Mesothelial cell of epicardium (in vitro differentiated cells): ENCODE measurements around the gene SPIN1. TPM values are rescaled to one million over a fixed set of nuclear protein-coding genes. Genes with fewer than 3 reads are reported as not detected.
A peak's percentile ranks its signal among the peaks of the same experiment; 100 is the strongest.

Experiments used
- DNase-seq, 2 experiments: peaks; one replicate each; pipeline ENCODE4 v3.0.0; 2021; ENCODE audit warnings: low spot score in 2 of 2; ENCODE audit not compliant: unreplicated experiment in 2 of 2
- H3K27ac Mint-ChIP-seq: 2 replicates; pipeline ENCODE4 v1.8.0; 2021; ENCODE audit warnings: mixed read lengths
- H3K27me3 Mint-ChIP-seq: 2 replicates; pipeline ENCODE4 v1.8.0; 2021; ENCODE audit warnings: low read depth, mixed read lengths
- H3K36me3 Mint-ChIP-seq: 2 replicates; pipeline ENCODE4 v1.8.0; 2021; ENCODE audit warnings: mixed read lengths
- H3K4me1 Mint-ChIP-seq: 2 replicates; pipeline ENCODE4 v1.8.0; 2021; ENCODE audit warnings: mixed read lengths
- H3K4me3 Mint-ChIP-seq: 2 replicates; pipeline ENCODE4 v1.8.0; 2021; ENCODE audit warnings: mild to moderate bottlenecking, moderate library complexity, mixed read lengths
- H3K9me3 Mint-ChIP-seq: 2 replicates; pipeline ENCODE4 v1.8.0; 2021; ENCODE audit warnings: mixed read lengths
- total RNA-seq: library from RNA; stranded (reverse); gene quantifications from 3 replicates; pipeline ENCODE4 v1.2.1, GENCODE V29; 2021
- TF ChIP-seq, protein P1 (sequence below): fragments of 200-600 bp; sonication (generic); IDR thresholded peaks from one replicate; pipeline ENCODE4 v1.5.0; 2021; ENCODE audit warnings: antibody characterized with exemption; ENCODE audit not compliant: unreplicated experiment

Gene SPIN1
- total RNA-seq, 1 donor from 2014 or later = 181 TPM

DNA sequence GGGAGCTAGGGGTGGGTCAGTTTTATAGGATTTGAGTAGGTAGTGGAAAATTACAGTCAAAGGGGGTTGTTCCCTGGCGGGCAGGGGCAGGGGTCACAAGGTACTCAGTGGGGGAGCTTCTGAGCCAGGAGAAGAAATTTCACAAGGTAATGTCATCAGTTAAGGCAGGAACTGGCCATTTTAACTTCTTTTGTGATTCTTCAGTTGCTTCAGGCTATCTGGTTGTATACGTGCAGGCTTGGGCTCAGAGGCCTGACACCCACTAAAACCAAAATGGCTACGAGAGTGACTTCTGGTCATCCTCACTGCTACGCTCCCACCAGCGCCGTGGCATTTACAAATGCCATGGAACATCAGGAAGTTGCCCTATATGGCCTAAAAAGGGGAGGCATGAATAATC is 126.0 kb downstream of the SPIN1 start:
- TF ChIP-seq, protein P1, sequence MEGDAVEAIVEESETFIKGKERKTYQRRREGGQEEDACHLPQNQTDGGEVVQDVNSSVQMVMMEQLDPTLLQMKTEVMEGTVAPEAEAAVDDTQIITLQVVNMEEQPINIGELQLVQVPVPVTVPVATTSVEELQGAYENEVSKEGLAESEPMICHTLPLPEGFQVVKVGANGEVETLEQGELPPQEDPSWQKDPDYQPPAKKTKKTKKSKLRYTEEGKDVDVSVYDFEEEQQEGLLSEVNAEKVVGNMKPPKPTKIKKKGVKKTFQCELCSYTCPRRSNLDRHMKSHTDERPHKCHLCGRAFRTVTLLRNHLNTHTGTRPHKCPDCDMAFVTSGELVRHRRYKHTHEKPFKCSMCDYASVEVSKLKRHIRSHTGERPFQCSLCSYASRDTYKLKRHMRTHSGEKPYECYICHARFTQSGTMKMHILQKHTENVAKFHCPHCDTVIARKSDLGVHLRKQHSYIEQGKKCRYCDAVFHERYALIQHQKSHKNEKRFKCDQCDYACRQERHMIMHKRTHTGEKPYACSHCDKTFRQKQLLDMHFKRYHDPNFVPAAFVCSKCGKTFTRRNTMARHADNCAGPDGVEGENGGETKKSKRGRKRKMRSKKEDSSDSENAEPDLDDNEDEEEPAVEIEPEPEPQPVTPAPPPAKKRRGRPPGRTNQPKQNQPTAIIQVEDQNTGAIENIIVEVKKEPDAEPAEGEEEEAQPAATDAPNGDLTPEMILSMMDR = no peak
- no peak overlapping the region for H3K27ac Mint-ChIP-seq
- peaks cover 1% of the 10 kb centered on the region for H3K27me3 Mint-ChIP-seq
- no peak overlapping the region for H3K4me3 Mint-ChIP-seq
- peaks cover 2% of the 10 kb centered on the region for H3K4me1 Mint-ChIP-seq
- no peak for DNase-seq
- peaks cover 11% of the 10 kb centered on the region for H3K9me3 Mint-ChIP-seq
- no peaks in the 10 kb centered on the region for H3K36me3 Mint-ChIP-seq

DNA sequence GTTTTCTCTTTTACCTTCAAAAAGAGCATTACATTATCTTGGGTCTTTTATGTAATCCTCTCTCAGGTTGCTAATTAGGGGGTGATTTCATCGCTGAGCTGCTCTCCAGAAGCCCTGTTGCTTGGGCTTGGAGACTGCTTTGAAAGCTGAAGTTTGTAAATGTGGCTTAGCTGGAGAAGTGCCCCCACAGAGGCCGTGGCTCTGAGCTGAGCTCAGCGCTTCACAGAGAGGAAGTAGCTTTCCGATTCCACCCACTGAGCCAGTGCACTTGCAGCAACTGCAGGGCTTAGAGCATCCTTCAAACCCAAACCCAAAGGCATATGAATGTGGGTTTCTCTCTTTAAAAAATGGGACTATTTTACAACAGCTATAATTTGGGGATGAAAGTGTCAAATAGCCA is 133.1 kb downstream of the SPIN1 start:
- Mint-ChIP-seq H3K4me1 (peaks cover 13% of the 10 kb centered on the region), H3K4me3 (no peak overlapping the region), H3K27me3 (no peaks in the 10 kb centered on the region), H3K27ac (no peak overlapping the region), H3K36me3 (no peaks in the 10 kb centered on the region), H3K9me3 (peaks cover 4% of the 10 kb centered on the region)
- DNase-seq = no peak
- TF ChIP-seq, protein P1 = no peak

DNA sequence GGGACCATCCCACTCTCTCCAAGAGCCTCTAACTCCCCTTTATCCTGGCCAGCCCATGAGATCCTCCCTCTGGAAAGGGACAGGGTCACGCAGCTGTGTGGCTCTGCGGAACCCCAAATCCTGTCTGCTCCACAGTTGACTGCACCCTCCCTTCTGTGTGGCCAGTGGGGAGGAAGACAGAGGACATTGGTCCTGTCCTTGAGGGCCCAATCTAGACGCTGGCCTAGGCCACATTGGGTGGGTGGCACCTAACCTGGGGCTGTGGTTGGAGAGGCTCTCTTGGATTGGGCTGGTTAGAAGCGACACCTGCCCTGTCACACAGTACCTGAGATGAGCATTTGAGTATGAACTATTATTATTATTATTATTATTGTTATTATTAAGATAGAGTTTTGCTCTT is 134.1 kb downstream of the SPIN1 start:
- H3K9me3 Mint-ChIP-seq = peaks cover 4% of the 10 kb centered on the region
- no peak overlapping the region for H3K4me3 Mint-ChIP-seq
- no peaks in the 10 kb centered on the region for H3K27me3 Mint-ChIP-seq
- TF ChIP-seq, protein P1 = no peak
- H3K36me3 Mint-ChIP-seq = no peaks in the 10 kb centered on the region
- no peak overlapping the region for H3K27ac Mint-ChIP-seq
- peaks cover 13% of the 10 kb centered on the region for H3K4me1 Mint-ChIP-seq
- no peak for DNase-seq

DNA sequence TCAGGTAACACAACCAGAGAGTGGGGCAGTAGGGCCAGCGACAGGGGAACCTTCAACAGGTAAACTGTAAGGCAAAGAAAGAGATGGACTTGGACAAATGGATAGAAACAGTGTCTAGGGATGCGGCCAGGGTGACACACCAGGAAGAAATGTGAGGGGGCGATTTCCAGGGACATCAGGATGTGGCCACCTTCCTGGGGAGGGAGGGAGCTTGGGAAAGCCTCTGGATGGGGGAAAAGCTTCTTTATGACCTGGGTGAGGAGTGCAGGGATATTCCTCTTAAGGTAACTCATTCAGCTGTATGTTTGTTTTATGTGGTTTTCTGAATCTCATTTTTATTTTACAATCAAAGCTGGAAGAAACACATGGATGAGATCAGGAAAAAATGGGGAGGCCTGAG is 134.8 kb downstream of the SPIN1 start:
- H3K27ac Mint-ChIP-seq = peak overlapping the region; percentile 1
- H3K4me3 Mint-ChIP-seq = no peak overlapping the region
- no peak for DNase-seq

DNA sequence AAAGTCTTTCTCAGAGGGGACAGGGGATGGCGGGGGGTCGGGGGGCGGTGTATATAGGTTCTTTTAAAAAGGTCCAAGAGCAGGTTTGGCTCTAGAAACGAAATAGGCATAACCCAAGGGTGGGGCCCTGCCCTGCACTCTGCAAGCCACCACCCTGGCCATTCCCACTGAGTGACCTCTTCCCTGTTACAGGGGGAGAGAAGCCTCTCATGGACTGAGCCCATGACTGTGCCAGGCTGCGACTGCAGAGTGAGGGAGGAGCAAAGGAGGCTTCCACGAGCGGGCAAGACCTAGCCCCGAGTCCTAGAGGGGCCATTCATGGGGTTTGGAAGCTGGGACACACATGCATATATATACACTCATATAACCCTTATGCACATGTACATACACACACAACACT is 136.7 kb downstream of the SPIN1 start:
- no peak overlapping the region for H3K27ac Mint-ChIP-seq
- TF ChIP-seq, protein P1 = no peak
- no peaks in the 10 kb centered on the region for H3K27me3 Mint-ChIP-seq
- no peak for DNase-seq
- H3K4me1 Mint-ChIP-seq = peaks cover 19% of the 10 kb centered on the region
- H3K4me3 Mint-ChIP-seq = no peak overlapping the region
- H3K9me3 Mint-ChIP-seq = no peaks in the 10 kb centered on the region
- H3K36me3 Mint-ChIP-seq = no peaks in the 10 kb centered on the region

More for the DNA sequence above, 134.8 kb downstream of the SPIN1 start:
- Mint-ChIP-seq H3K4me1 (peaks cover 13% of the 10 kb centered on the region), H3K9me3 (no peaks in the 10 kb centered on the region), H3K36me3 (no peaks in the 10 kb centered on the region), H3K27me3 (no peaks in the 10 kb centered on the region)
- TF ChIP-seq, protein P1 = no peak

DNA sequence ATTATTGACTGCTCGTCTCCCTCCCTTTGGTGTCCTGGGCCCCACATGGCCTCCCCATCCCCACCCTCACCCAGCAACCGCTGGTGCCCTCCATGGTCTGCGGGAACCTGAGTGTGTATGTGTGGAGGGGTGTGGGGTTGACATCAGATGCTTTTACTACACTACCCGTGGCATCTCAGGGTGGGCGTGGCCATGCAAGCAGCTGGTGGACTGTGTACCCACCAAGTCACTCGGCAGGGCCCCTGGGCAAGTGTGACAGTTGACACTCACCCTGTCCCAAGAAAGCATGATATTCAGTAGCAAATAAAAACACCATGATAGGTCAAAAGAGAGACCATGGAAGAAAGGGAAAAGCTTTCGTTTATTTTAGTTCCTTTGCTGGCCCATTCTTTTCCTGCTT is 139.4 kb downstream of the SPIN1 start:
- no peak overlapping the region for H3K27ac Mint-ChIP-seq
- peaks cover 26% of the 10 kb centered on the region for H3K4me1 Mint-ChIP-seq
- H3K27me3 Mint-ChIP-seq = no peaks in the 10 kb centered on the region
- no peak overlapping the region for H3K4me3 Mint-ChIP-seq
- no peak for DNase-seq
- H3K36me3 Mint-ChIP-seq = no peaks in the 10 kb centered on the region
- TF ChIP-seq, protein P1 = no peak
- no peaks in the 10 kb centered on the region for H3K9me3 Mint-ChIP-seq
